Activated naive CD4-positive, alpha-beta T cell treated with Interleukin-2 at 50 U/mL for 16 hours (primary cell): ENCODE results near the gene HARBI1.

ENCODE experiments used
- DNase-seq: peaks from one replicate; pipeline ENCODE4 v3.0.0-alpha.2; 2020

Gene HARBI1

DNA sequence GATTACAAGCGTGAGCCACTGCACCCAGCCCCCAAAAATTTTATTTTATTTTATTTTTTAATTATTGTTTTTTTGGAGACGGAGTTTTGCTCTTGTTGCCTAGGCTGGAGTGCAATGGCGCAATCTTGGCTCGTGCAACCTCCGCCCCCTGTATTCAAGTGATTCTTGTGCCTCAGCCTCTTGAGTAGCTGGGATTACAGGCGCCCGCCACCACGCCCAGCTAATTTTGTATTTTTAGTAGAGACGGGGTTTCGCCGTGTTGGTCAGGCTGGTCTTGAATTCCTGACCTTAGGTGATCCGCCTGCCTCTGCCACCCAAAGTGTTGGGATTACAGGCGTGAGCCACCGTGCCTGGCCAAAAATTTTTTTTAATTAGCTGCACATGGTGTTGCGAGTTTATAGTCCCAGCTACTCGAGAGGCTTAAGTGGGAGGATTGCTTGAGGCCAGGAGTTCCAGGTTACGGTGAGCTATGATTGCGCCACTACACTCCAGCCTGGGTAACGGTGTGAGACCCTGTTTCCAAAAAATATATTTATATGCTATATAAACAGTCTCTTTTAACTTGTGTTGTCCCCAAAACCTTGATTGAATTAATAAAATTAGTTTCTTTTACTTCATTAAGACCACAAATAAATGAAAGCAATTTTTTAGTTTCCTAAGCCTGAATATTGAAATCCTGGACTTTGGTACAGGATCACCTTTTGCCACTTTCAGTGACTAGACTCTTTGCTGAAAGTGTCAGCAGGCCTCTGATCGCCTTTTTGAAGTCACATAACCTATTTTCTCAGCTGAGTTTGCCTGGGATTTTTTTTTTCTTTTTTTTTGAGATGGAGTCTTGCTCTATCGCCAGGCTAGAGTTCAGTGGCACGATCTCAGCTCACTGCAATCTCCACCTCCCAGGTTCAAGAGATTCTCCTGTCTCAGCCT lies 16.5 kb upstream of the HARBI1 start:
- DNase-seq = no peak

DNA sequence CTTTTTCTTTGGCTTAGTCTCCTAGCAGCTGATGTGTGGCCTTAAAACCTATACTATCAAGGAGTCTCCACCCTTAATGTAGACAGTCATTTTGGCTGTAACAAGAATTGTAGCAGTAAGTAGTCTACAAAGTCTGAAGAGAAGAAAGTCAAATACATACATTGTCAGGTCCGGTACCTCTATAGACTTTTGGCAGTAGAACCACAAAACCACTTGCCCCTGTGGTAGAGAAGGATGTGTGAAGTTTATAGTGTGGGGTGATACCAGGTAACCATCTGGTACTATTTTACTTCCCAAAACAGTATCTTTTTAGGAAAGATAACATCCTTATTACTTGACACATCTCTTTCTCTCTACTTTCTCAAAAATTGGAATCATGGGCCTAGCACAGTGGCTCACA lies 15.5 kb upstream of the HARBI1 start:
- DNase-seq = no peak

DNA sequence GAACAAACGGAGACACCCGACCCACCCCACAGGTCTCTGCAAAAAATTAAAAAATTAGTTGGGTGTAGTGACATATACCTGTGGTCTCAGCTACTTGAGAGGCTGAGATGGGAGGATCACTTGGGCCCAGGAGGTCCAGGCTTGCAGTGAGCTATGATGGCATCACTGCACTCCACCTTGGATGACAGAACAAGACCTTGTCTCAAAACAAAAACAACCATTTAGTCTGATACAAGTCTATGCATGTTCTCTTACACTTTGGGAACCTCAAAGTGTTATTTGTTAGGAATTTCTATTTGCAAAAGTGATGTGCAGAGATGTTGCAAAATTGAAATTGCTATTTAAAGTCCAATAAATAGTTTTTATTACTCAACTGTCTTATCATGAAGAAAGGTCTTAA lies 14.6 kb upstream of the HARBI1 start:
- DNase-seq = no peak

DNA sequence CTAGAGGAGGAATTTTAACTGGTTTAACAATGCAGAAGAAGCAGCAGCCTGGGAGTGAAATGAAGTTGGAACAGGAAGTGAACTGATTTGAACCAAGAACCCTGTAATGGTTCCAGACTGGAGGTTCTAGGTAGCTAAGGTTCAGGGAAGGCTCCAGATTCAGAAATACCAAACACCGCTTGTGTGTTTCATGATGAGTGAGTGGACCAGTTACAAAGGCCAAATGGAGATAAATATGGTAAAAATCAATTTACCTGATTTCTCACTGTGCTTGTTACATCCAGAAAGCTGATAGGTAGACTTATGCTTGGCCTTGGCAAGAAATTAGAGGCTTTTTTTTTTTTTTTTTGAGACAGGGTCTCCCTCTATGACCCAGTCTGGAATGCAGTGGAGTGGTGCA lies 13.2 kb upstream of the HARBI1 start:
- no peak for DNase-seq

DNA sequence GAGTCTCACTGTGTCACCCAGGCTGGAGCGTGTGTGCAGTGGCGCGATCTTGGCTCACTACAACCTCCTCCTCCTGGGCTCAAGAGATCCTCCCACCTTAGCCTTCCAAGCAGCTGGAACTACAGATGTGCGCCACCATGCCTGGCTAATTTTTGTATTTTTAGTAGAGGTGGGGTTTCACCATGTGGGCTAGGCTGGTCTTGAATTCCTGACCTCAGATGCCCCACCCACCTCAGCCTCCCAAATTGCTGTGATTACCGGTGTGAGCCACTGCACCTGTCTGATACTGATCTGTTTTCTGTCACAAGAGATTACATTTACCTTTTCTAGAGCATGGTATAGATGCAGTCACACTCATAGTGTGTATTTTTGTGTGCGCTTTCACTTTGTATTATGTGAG lies 11.9 kb upstream of the HARBI1 start:
- DNase-seq = no peak

DNA sequence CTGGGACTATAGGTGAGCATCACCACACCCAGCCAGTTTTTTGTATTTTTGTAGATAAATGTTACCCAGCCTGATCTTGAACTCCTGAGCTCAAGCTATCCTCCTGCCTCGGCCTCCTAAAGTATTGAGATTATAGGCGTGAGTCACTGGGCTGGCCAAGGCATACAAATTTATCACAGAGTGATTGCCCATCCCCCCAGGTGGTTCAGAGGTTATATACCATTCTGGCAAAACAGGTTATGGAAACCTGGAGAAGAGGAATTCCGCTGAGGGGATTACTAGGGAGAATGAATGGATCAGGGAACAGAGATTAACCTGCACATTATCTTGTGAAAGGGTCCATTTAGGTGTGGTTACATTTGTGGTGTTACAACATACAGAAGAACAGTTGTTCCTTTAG lies 8.4 kb upstream of the HARBI1 start:
- no peak for DNase-seq

DNA sequence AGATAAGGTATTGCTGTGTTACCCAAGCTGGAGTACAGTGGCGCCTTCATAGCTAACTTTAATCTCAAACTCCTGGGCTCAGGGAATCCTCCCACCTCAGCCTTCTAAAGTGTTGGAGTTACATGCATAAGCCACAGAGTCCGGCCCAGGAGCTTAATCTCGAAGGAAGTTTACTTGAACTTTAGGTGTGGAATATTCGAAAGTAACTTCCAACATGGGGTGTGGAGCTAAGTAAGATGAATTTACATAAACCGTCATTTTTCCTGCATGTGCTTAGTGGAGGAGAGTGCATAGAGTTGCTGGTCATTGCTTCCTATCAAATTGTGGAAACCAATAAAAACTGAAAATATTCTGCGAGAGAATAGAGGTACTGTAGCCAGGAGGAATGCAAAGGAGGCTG lies 1.8 kb upstream of the HARBI1 start:
- no peak for DNase-seq

DNA sequence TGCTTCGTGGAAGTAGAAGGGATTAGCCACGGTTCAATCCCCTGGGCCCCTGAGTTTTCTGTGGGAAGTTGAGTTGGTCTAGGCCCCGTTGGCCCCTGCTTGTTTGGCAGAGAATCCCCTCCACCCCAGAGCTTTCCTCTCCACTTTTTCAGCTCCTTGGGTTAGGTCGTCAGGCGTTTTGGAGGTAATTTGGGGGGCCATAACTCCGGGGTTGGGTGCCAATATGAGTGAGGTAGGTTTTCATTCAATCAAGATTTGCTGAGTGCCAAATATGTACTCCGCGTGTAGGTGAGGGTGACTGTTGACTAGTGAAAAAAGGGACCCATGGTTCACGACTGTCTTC lies 916 bp upstream of the HARBI1 start:
- DNase-seq = no peak

DNA sequence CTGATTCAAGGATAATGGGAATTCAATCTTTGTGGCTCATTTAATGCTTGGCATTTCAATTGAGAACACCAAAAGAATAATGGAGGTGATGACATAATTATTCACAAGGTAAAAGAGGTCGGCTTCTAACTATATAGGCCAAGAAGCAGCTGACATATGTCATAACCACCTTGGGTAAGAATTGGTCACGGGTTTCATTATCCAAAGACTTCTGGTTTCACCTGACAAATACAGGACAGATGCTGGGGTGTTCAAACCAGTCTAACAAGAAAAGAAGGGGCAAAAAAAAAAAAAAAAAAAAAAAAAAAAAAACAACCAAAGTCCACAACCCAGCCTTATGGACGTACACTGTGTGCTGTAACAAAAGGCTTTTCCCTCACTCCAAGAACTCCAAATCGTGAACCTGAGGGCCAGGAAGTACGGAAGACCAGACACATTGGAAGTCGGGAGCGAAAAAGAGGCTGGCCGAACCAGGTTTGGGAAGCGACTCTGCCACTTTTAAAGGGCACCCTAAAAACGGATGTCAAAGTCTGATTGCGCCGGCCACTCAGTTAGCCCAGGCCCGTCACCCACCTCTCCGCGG lies 385 bp downstream of the HARBI1 start:
- no peak for DNase-seq

DNA sequence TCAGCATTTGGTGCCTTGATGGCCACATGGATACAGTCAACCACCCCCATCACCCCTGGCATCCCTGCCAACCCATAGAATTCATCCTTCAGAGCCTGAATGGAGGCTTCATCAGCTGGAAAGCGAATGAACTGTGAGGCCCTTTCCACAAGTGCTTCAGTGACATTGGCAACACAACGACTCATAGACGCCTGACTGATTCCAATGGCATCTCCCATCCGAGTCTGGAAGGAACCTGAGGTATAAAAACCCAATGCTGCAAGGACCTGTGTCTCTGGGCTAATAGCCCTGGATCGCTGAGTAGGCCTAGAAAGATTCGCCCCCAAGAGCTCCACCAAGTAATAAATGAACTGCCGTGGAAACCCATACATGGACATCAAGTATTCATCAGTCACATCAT lies 1.3 kb downstream of the HARBI1 start:
- no peak for DNase-seq

DNA sequence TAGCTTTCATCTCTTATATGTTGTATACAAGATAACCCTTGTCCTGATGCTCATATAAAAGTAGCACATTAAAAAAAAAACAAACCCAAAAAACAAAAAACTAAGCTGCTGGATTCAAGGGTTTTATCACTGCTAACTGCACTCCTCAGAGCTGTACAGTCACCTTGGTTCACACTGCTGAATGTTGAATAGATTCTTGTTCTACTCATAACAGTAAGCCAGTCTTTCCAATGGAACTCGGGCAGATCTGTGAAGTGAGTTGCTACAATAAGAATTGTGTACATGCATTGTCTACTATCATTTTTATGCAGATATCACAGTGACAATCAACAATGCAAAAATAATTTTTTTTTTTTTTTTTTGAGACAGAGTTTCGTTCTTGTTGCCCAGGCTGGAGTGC lies 4.7 kb downstream of the HARBI1 start:
- no peak for DNase-seq

DNA sequence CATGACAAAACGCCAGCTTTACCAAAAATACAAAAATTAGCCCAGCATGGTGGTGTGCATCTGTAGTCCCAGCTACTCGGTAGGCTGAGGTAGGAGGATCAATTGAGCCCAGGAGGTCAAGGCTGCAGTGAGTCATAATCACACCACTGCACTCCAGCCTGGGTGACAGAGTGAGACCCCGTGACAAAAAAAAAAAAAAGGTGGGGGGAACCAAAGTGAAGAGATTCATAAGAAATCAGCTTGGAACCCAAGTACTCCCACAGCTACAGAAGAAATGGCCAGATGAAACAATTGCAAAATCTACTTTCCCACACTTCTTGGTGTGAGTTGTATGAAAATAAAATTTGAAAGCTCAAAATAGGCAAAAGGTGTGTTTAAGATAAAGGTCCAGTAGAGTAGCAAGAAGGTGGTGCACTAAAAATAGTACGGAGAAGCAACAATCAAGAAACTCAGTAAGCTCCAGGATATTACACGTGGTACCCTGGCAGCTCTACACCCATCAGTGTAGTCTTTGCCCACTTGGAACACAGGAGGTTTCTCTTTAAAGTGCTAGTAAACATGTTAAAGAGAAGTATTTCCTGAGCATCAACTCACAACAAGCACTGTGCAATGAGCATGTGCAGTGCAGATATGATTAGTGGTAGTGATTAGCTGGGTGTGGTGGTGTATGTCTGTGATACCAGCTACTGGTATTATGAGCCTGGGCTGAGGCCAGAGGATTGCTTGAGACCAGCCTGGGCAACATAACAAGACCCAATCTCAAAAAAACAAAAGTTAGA lies 5.3 kb downstream of the HARBI1 start:
- no peak for DNase-seq

DNA sequence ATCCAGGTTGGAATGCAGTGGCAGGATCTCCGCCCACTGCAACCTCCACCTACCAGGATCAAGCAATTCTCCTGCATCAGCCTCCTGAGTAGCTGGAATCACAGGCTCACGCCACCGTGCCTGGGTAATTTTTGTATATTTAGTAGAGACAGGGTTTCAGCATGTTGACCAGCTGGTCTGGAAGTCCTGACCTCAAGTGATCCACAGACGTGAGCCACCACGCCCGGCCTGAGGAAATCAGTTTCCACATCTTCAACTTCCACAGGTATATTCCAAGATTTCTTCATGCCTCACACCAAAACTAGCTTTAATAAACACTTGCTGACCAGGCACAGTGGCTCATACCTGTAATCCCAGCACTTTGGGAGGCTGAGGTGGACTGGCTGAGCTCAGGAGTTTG lies 7.6 kb downstream of the HARBI1 start:
- DNase-seq = no peak

DNA sequence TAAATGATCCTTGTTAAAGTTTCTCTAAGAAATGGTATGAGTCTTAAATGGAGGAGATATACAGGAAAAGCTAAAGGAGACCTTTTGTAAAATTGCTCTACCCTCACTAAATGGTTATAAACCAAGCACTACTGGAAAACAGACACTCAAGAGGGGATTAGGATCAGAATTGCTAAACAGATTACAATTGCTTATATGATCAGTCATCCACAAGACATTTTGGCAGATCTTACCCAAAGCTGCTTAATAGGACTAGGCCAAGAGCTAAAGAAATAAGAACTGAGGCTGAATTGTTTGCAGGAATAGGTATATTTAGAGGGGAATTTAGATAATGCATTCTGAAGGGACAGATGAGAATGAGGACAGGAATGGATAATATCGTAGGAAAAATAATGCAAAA lies 9.5 kb downstream of the HARBI1 start:
- no peak for DNase-seq

DNA sequence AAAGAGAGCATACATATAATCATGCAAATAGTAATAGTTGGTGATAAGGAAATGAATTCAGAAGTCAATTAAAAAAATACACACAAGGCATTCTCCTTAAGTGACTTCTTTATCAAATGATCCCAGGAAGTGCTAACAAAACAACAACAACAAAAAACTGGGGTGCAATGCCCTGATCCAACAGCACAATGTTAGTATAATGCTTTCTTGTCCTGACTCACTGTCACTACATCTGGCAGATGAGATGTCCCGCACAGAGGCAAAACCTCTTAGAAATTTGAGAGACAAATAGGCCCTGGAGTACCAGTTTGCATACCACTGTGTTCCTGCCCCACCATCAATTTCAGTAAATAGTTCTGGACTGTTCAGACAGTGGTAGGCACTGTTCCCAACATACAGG lies 12.2 kb downstream of the HARBI1 start:
- DNase-seq = no peak

DNA sequence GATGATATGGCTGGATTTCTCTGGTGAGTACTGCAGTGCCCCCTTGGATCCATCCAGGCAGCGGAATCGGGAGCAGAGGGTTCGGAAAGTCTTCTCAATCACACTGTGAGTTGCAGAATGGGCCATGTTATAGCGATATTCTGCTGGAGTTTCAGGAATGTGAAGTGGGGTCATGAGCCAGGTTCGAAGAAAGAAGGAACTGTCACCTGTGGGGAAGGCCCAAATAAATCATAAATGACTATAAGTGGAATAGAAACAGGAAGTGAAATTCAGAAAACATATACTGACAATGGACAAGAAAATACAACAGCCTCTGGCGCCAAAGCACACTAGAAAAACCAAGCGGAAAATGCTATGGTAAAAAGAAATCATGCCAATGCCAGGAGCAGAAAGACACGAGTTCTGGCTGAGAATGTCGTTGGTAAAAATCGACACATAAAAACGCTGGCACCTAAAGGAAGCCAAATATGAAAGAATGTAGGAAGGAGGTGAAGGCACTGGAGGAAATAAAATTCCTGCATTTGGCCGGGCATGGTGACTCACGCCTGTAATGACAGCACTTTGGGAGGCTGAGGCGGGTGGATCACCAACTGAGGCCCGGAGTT lies 13.2 kb downstream of the HARBI1 start:
- no peak for DNase-seq

DNA sequence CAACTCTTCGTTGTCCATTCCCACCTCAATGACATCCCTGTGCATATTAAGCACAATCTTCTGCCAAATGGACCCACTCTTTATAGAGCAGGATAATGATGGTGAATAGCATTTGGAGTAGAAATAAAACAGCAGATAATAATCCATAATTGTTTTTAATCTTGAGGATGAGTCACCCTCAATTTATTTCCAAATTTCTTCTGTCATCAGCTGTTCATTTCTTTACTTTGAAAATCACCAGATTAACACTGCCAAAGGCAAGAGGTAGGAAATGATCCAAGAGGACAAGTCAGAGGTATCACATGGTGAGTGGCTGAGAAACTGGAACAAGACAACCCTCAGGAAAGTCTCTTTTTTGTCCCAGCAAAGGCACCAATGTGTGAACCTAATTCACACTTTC lies 15.9 kb downstream of the HARBI1 start:
- no peak for DNase-seq

DNA sequence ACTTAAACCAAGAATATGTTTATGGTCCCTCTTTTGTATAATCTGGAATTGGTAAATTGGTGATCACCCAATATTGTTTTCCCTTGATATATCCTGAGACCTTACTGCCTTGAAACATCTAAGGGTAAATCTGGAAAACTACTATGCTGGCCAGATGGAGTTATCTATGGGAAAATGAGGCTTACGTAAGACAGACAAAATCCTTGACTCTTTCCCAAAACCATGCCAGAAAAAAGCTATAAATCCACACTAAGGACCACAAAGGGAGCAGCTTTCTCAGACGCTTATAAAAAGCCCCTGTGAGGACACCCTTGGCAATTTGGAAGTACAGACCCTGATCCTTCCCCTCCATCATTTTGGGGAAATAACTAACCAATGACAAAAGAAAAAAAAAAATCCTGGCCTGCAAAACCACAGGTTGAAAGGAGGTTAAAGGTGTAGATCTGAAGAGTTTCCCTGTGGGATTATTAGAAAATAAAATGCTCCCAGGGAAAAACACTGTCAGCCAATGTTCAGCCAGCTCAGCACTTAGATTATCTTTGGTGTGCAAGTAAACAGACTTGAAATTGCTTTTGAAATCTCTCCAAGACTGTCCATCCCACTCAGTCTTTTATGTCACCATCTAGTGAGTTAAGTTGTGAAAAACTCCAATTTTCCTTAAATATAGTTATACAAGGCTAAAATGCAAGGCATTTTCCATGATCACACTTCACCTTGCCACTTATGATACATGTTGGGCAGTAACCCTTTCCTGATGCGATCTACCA lies 16.6 kb downstream of the HARBI1 start:
- no peak for DNase-seq

DNA sequence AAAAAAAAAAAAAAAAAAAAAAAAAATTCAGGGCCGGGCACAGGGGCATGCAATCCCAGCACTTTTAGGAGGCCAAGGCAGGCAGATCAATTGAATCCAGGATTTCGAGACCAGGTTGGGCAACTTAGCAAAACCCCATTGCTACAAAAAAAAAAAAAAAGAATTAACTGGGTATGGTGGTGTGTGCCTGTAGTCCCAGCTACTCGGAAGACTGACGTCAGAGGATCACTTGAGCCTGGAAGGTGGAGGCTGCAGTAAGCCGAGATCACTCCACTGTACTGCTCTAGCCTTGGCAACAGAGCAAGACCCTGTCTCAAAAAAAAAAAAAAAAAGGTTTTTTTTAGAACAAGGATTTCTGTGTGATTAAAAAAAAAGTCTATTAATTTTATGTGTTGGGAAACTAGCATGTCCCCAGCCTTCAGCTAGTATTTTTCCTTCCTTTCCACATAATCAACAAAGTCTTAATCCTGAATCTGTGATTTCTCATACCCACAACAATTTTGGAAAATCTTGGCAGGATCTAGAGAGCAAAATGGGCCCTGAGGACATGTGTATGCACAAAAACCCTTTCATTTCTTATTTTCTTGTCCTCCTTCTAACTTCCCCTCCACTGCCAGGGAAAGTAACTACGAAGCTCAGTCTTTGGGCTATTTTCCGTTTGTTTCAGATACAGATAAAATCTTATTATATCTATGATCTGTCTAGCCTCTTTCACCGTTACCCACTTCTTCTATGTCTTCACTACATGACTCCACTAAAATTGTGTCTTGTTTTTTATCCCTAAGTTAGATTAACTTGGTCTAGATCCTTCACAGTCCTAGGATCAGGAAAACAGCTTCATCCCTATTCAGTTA lies 17.5 kb downstream of the HARBI1 start:
- DNase-seq = no peak

DNA sequence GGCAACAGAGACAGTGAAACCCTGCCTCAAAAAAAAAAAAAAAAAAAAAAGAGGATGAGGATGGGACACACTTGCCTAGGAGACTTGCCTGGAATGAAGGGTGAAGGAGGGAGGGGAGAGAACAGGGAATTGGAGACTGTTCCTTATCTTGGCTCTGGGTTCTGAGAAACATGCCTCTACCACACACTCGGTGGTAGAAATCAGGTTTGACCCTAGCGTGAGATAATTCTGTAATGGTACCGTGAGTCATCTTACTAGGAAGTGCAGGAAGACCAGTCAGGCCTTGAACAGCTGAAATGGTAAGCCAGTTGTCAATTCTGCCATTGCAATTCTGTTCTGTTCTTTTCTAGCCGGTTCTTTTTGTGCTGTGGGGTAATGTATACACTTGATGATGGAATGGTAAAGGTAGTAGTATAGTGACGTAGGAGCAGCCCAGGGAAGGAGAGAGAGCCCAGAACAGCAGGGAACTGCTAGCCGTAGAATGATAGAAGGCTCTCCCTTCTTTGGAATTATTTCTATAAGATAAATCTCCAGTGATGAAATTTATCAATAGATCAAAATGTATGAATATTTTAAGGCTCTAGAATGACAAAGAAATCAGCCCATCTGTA lies 19.3 kb downstream of the HARBI1 start:
- no peak for DNase-seq

DNA sequence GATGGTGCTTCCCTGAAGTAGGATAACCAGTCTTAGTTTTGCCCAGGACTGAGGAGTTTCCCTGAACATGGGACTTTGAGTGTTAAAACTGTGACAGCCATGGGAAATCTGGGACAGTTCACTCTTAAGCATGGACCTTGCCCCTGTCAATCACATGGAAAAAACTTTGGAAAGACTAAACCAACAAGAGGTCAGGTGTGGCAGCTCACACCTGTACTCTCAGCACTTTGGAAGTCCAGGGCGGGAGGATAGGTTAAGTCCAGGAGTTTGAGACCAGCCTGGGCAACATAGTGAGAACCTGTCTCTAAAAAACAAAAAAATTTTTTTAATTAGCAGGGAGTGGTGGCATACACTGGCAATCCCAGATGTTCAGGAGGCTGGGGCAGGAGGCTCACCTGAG lies 19.9 kb downstream of the HARBI1 start:
- no peak for DNase-seq
